OCI-LY1 (cell line): ENCODE results near the gene DLEC1.
"Not testable (repeated sequence)": the region's sequence is repeated elsewhere in the genome, so short reads cannot be mapped to it uniquely, and the experiment has no call there.

ENCODE experiments used
- H2AFZ ChIP-seq: fragments of 200-600 bp; sonication (generic), shearing (Covaris generic); 2 replicates; pipeline ENCODE4 v1.6.0; 2014; ENCODE audit warnings: antibody characterized with exemption, mild to moderate bottlenecking, low read length
- H3F3A ChIP-seq: fragments of 200-600 bp; sonication (generic), shearing (Covaris generic); 2 replicates; pipeline ENCODE4 v1.6.0; 2014; ENCODE audit warnings: mild to moderate bottlenecking, antibody characterized with exemption, low read length, moderate library complexity; ENCODE audit not compliant: insufficient read depth
- H3K27ac ChIP-seq: fragments of 200-600 bp; sonication (generic); 2 replicates; pipeline ENCODE4 v1.5.1; 2014; ENCODE audit warnings: low read length, mixed run types, mild to moderate bottlenecking, low read depth; ENCODE audit not compliant: poor library complexity, severe bottlenecking
- H3K27me3 ChIP-seq: fragments of 200-600 bp; sonication (generic); 2 replicates; pipeline ENCODE4 v1.6.0; 2014; ENCODE audit warnings: antibody characterized with exemption, mild to moderate bottlenecking, low read length, moderate library complexity; ENCODE audit not compliant: insufficient read depth
- H3K36me3 ChIP-seq: fragments of 200-600 bp; sonication (generic); 2 replicates; pipeline ENCODE4 v1.6.1; 2014; ENCODE audit warnings: mild to moderate bottlenecking, antibody characterized with exemption, low read length, moderate library complexity, mixed read lengths; ENCODE audit not compliant: insufficient read depth
- H3K4me1 ChIP-seq: fragments of 200-600 bp; sonication (generic); 2 replicates; pipeline ENCODE4 v1.5.1; 2014; ENCODE audit warnings: mild to moderate bottlenecking, low read length, moderate library complexity; ENCODE audit not compliant: insufficient read depth, severe bottlenecking
- H3K4me2 ChIP-seq: fragments of 200-600 bp; sonication (generic), shearing (Covaris generic); 2 replicates; pipeline ENCODE4 v1.6.1; 2014; ENCODE audit warnings: low read length
- H3K4me3 ChIP-seq: fragments of 200-600 bp; sonication (generic); 2 replicates; pipeline ENCODE4 v1.5.1; 2014; ENCODE audit warnings: low read length, low read depth, mild to moderate bottlenecking, mixed read lengths; ENCODE audit not compliant: poor library complexity, severe bottlenecking
- H3K79me2 ChIP-seq: fragments of 200-600 bp; shearing (Covaris generic); 2 replicates; pipeline ENCODE4 v1.6.1; 2016; ENCODE audit warnings: mixed run types, low read length, mixed read lengths; ENCODE audit not compliant: insufficient read depth
- H3K9ac ChIP-seq: fragments of 200-600 bp; sonication (generic), shearing (Covaris generic); 2 replicates; pipeline ENCODE4 v1.6.1; 2014; ENCODE audit warnings: mild to moderate bottlenecking, low read length, mixed read lengths
- H3K9me2 ChIP-seq: fragments of 200-600 bp; sonication (generic), shearing (Covaris generic); 2 replicates; pipeline ENCODE4 v1.6.1; 2014; ENCODE audit warnings: low read depth, mild to moderate bottlenecking, low read length, mixed read lengths
- H3K9me3 ChIP-seq: fragments of 200-600 bp; shearing (Covaris generic); 2 replicates; pipeline ENCODE4 v1.6.1; 2014; ENCODE audit warnings: low read length, mixed read lengths
- H4K20me1 ChIP-seq: fragments of 200-600 bp; sonication (generic), shearing (Covaris generic); 2 replicates; pipeline ENCODE4 v1.6.0; 2016; ENCODE audit warnings: mild to moderate bottlenecking, low read length; ENCODE audit not compliant: insufficient read depth
- EZH2 ChIP-seq: fragments of 200-600 bp; sonication (generic), shearing (Covaris generic); IDR thresholded peaks from 2 replicates; pipeline ENCODE4 v1.8.0; 2017; ENCODE audit warnings: borderline replicate concordance, mixed run types, mild to moderate bottlenecking, antibody characterized with exemption, low read length, moderate library complexity, mixed read lengths
- TF ChIP-seq, protein P1 (sequence below): fragments of 200-600 bp; sonication (generic), shearing (Covaris generic); IDR thresholded peaks from 2 replicates; pipeline ENCODE4 v1.5.1; 2017; ENCODE audit warnings: mild to moderate bottlenecking, antibody characterized with exemption, low read length, moderate library complexity, mixed read lengths

The DLEC1 gene

DNA sequence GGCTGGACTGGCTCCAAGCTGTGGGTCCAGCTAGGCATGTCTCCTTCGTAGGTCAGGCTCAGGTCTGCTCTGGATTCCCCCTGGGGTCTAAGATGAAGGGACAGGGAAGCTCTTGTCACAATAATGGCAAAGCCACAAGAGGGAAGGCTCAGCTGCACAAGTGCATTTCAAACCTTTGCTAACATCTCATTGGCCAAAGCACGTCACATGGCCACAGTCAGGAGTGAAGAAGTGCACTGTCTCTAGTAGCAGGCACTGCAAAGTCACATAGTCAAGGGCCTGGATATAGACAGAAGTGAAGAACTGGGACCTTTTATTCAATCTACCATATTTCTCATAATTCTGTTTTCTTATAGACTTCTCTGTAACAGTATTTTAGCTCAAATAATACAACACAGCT lies 20.1 kb downstream of the DLEC1 start:
- Histone ChIP-seq H3K9ac (no peak overlapping the region), H3K9me2 (no peaks in the 10 kb centered on the region), H3K9me3 (no peaks in the 10 kb centered on the region), H3K79me2 (no peaks in the 10 kb centered on the region), H3K4me3 (no peak overlapping the region), H3K36me3 (no peaks in the 10 kb centered on the region), H2AFZ (no peak overlapping the region), H3K4me2 (no peak overlapping the region), H3K4me1 (no peaks in the 10 kb centered on the region), H3F3A (no peaks in the 10 kb centered on the region), H3K27me3 (peaks cover 5% of the 10 kb centered on the region; the same call in 1 of the 2 replicates), H3K27ac (no peak overlapping the region), H4K20me1 (no peaks in the 10 kb centered on the region)
- TF ChIP-seq EZH2, result no peak
- TF ChIP-seq, protein P1, sequence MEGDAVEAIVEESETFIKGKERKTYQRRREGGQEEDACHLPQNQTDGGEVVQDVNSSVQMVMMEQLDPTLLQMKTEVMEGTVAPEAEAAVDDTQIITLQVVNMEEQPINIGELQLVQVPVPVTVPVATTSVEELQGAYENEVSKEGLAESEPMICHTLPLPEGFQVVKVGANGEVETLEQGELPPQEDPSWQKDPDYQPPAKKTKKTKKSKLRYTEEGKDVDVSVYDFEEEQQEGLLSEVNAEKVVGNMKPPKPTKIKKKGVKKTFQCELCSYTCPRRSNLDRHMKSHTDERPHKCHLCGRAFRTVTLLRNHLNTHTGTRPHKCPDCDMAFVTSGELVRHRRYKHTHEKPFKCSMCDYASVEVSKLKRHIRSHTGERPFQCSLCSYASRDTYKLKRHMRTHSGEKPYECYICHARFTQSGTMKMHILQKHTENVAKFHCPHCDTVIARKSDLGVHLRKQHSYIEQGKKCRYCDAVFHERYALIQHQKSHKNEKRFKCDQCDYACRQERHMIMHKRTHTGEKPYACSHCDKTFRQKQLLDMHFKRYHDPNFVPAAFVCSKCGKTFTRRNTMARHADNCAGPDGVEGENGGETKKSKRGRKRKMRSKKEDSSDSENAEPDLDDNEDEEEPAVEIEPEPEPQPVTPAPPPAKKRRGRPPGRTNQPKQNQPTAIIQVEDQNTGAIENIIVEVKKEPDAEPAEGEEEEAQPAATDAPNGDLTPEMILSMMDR, result no peak

DNA sequence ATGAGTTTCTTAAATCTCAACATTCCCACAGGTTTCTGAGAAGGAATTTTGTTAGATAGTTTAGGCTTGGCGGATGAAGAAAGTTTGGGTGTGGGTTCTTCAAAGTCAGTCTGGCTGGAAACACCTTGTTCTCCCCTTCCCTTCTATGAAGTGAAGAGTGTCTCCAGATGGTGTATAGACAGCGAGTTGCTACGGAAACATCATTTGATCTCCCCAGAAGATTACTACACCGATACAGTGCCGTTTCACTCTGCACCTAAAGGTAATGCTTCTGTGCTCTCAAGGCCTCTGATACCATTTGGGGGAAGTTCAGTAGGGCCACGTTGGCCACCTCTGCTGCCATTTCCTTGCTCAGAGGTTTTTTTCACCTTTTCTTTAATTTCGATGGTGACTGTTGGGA lies 20.6 kb downstream of the DLEC1 start:
- no peaks in the 10 kb centered on the region for H3K9me3 ChIP-seq
- TF ChIP-seq EZH2, result no peak
- no peak overlapping the region for H2AFZ ChIP-seq
- H3K27ac ChIP-seq, result no peak overlapping the region
- H3K79me2 ChIP-seq, result no peaks in the 10 kb centered on the region
- H3F3A ChIP-seq, result no peaks in the 10 kb centered on the region
- H3K9ac ChIP-seq, result no peak overlapping the region
- no peaks in the 10 kb centered on the region for H3K4me1 ChIP-seq
- no peak overlapping the region for H3K4me3 ChIP-seq
- H3K27me3 ChIP-seq, result peaks cover 1% of the 10 kb centered on the region; the same call in 1 of the 2 replicates
- H4K20me1 ChIP-seq, result no peaks in the 10 kb centered on the region
- no peaks in the 10 kb centered on the region for H3K9me2 ChIP-seq
- no peak overlapping the region for H3K4me2 ChIP-seq
- no peaks in the 10 kb centered on the region for H3K36me3 ChIP-seq

DNA sequence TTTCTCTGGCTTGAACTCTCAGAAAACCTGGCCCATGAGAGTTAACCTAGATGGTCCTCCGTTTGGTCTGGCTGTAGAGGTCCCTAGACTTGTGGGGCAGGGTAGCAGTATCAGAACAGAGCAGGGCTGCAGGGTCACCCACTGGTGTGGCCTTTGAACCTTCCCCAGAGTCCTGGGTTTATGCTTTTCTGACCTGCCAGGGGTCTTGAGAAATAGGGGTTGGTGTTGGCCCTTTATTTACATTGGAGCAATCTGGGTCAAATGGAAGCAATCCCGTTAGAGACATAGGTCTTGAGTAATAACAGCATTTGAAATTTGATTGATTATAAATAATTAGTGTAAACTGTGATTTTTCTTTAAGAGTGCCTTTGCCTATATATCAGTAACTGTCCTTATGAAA lies 23.8 kb downstream of the DLEC1 start:
- Histone ChIP-seq H3K27me3 (no peaks in the 10 kb centered on the region), H3K4me1 (no peaks in the 10 kb centered on the region)

DNA sequence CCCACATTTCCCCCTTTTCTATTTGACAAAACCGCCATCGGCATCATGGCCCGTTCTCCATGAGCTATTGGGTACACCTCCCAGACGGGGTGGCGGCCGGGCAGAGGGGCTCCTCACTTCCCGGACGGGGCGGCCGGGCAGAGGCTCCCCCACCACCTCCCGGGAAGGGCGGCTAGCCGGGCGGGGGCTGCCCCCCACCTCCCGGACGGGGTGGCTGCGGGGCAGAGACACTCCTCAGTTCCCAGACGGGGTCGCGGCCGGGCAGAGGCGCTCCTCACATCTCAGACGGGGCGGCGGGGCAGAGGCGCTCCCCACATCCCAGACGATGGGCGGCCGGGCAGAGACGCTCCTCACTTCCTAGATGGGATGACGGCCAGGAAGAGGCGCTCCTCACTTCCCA lies 25.4 kb downstream of the DLEC1 start:
- H3F3A ChIP-seq, H3K9me2 ChIP-seq, H3K4me1 ChIP-seq, H2AFZ ChIP-seq, H3K36me3 ChIP-seq, H3K9me3 ChIP-seq, H3K79me2 ChIP-seq, H4K20me1 ChIP-seq, H3K4me2 ChIP-seq, H3K4me3 ChIP-seq, H3K27me3 ChIP-seq, H3K27ac ChIP-seq, H3K9ac ChIP-seq: not testable (repeated sequence)

More for the DNA sequence above, 23.8 kb downstream of the DLEC1 start:
- H3K9ac ChIP-seq, result no peak overlapping the region
- 0 out of 2 replicates have a peak, but pooled peaks cover 3% of the 10 kb centered on the region for H3K9me3 ChIP-seq
- H3K4me2 ChIP-seq, result no peak overlapping the region
- TF ChIP-seq, protein P1, result no peak
- no peak for TF ChIP-seq EZH2
- no peaks in the 10 kb centered on the region for H3K9me2 ChIP-seq
- H3K27ac ChIP-seq, result no peak overlapping the region
- H3K4me3 ChIP-seq, result no peak overlapping the region
- H3K36me3 ChIP-seq, result no peaks in the 10 kb centered on the region
- no peaks in the 10 kb centered on the region for H3F3A ChIP-seq
- no peaks in the 10 kb centered on the region for H3K79me2 ChIP-seq
- H2AFZ ChIP-seq, result no peak overlapping the region
- H4K20me1 ChIP-seq, result no peaks in the 10 kb centered on the region
